ENCODE measurements around the gene SEPTIN12. TPM values are rescaled to one million over a fixed set of nuclear protein-coding genes. Genes with fewer than 3 reads are reported as not detected.

The SEPTIN12 gene
- total and polyA plus RNA-seq, 10 of the 15 experiments (the other 5 are each of a cell fraction or from before 2014, with no cell fraction given) = not detected

DNA sequence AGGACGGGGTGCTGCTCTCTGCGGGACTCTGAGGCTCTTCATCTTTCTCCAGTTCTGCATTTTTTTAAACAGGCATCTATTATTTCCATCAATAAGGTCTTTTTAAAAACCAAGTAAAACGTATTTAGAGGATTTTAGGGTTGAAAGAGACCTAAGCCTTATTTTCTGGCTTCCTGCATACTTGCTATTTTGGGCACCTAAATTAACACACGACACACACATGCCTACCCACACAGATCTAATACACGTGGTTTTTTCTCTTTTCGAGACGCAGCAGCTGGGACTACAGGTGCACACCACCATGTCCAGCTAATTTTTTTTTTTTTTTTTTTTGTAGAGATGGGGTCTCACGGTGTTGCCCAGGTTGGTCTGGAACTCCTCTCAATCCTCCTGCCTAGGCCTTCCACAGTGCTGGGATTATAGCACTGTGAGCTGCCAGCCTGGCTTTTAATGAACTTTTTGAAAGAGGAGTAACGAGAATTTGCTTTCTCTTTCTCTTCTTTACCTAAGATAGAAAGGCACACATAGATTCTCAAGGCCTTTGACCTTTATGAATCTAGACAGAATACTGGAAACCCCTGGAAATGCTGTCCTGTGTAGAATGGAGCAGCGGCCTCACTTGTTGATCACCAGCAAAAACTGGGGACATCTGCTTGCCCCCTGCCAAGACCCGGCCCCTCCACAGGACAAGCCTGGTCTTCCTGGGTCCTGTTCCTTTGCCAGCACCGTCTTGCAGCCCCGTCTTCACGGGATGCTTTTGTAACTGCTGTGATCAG, 40.1 kb downstream of the SEPTIN12 start:
- H3K79me2 ChIP-seq (ENCODE audit: control insufficient read depth, insufficient read depth, low read length) = no peaks in the 10 kb centered on the region
- no peak overlapping the region for H3K9ac ChIP-seq (ENCODE audit: control insufficient read depth, insufficient read depth, low read length)
- peaks cover 12% of the 10 kb centered on the region for H3K4me1 ChIP-seq (ENCODE audit: control insufficient read depth, insufficient read depth, low read length)
- intact Hi-C loops (cut with micrococcal nuclease; ENCODE audit: unreplicated experiment) = no loop called here
- H4K20me1 ChIP-seq (ENCODE audit: control insufficient read depth, insufficient read depth) = no peaks in the 10 kb centered on the region
- ChIA-PET POLR2A (interaction anchor here (0.6 to 1.7 kb wide), 4 partner anchors 9 to 21 kb away, joined by 3 to 5 read pairs (median 4); partner anchors contain the start of gene DNAAF8), CTCF (interaction anchor here (0.6 to 1.0 kb wide), 3 partner anchors 13 to 167 kb away, joined by 3 read pairs; partner anchors contain the start of gene DNAAF8), SMC1A (ENCODE audit: uncharacterized antibody, unreplicated experiment) (interaction anchor here (1.2 to 1.5 kb wide), 3 partner anchors 9 to 18 kb away, joined by 3 to 5 read pairs (median 4); partner anchors contain the start of gene DNAAF8), RAD21 (ENCODE audit: unreplicated experiment) (interaction anchor here (0.6 to 2.0 kb wide), 3 partner anchors 14 to 33 kb away, joined by 3 to 4 read pairs (median 3); partner anchors contain the start of gene DNAAF8)
- peak overlapping the region; percentile 42; the same call in 1 of the 2 replicates for H3K27ac ChIP-seq (ENCODE audit: control insufficient read depth, insufficient read depth)
- no peak overlapping the region for H2AFZ ChIP-seq (ENCODE audit: control insufficient read depth, low read depth, low read length)
- BruUV-seq (replicated peaks) = no TSS peak
- H3K4me2 ChIP-seq (ENCODE audit: control insufficient read depth, insufficient read depth) = no peak overlapping the region
- in situ Hi-C loops (cut with MboI) = no loop called here
- H3K4me3 ChIP-seq = no peak overlapping the region
- TF ChIP-seq SMAD1 (IDR thresholded peaks at IDR 0.05; ENCODE audit: low read depth, partially characterized antibody) (no peak), MEF2A (IDR thresholded peaks at IDR 0.05; ENCODE audit: insufficient read depth, low read depth, low read length) (0 out of 2 replicates have a peak, but pooled peaks have one; percentile 30), JUND (IDR thresholded peaks at IDR 0.05; ENCODE audit: low read depth, low read length) (no peak), NFYB (IDR thresholded peaks at IDR 0.05; ENCODE audit: insufficient read depth, low read depth, low read length) (no peak), KLF5 (IDR thresholded peaks at IDR 0.05; ENCODE audit: partially characterized antibody) (no peak), CBFB (IDR thresholded peaks at IDR 0.05; ENCODE audit: low read depth) (no peak), YY1 (IDR thresholded peaks at IDR 0.05; ENCODE audit: low read depth, low read length) (no peak), TCF12 (IDR thresholded peaks at IDR 0.05; ENCODE audit: low read depth, low read length) (0 out of 2 replicates have a peak, but pooled peaks have one; percentile 3), MEF2B (IDR thresholded peaks at IDR 0.05; ENCODE audit: partially characterized antibody, poor library complexity, severe bottlenecking) (peak; percentile 73), BHLHE40 (IDR thresholded peaks at IDR 0.05; ENCODE audit: borderline replicate concordance in 1 of 2, low read depth in 2 of 2, low read length in 1 of 2) (0 out of 4 replicates have a peak, but pooled peaks of 1 of the 2 experiments have one; percentile 28), NR2C2 (IDR thresholded peaks at IDR 0.05; ENCODE audit: borderline replicate concordance, control insufficient read depth, insufficient read length, low read depth) (no peak), RUNX3 (IDR thresholded peaks at IDR 0.05; ENCODE audit: low read length) (peak; percentile 58; the same call in 1 of the 2 replicates)
- TF ChIP-seq, protein P1, sequence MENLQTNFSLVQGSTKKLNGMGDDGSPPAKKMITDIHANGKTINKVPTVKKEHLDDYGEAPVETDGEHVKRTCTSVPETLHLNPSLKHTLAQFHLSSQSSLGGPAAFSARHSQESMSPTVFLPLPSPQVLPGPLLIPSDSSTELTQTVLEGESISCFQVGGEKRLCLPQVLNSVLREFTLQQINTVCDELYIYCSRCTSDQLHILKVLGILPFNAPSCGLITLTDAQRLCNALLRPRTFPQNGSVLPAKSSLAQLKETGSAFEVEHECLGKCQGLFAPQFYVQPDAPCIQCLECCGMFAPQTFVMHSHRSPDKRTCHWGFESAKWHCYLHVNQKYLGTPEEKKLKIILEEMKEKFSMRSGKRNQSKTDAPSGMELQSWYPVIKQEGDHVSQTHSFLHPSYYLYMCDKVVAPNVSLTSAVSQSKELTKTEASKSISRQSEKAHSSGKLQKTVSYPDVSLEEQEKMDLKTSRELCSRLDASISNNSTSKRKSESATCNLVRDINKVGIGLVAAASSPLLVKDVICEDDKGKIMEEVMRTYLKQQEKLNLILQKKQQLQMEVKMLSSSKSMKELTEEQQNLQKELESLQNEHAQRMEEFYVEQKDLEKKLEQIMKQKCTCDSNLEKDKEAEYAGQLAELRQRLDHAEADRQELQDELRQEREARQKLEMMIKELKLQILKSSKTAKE (IDR thresholded peaks at IDR 0.05; ENCODE audit: low read depth, poor library complexity, severe bottlenecking) = no peak
- H3K27me3 ChIP-seq (replicated peaks in 1 of 2; ENCODE audit: control insufficient read depth in 2 of 2, insufficient read depth in 2 of 2, low read length in 1 of 2) = no peaks in the 10 kb centered on the region
- peak; percentile 49 for ATAC-seq
- no peak for DNase-seq (ENCODE audit: low read depth, low spot score)
- peak; percentile 54 for FAIRE-seq
- peaks cover 4 to 11% of the 10 kb centered on the region in 2 experiments; a peak in 3 of 4 replicates for H3K36me3 ChIP-seq (ENCODE audit: control insufficient read depth in 2 of 2, insufficient read depth in 2 of 2, low read length in 1 of 2)
- WGBS (ENCODE audit: insufficient coverage, insufficient replicate concordance, low lambda C conversion rate, missing lambda C conversion rate) = 55% methylated on average over 14 of the region's 14 CpGs
- no peaks in the 10 kb centered on the region for H3K9me3 ChIP-seq (replicated peaks; ENCODE audit: control insufficient read depth, insufficient read depth, low read length)
